Keratinocyte (primary cell): ENCODE results near the gene HIP1R. TPM values are rescaled to one million over a fixed set of nuclear protein-coding genes. Genes with fewer than 3 reads are reported as not detected.

ENCODE experiments used
- DNase-seq: peaks from one replicate; pipeline ENCODE4 v3.0.0-alpha.2; 2011; ENCODE audit warnings: low read depth, missing footprints, low spot score
- FAIRE-seq: peaks from 2 replicates; lab custom pipeline; 2011; peaks lifted over from hg19 to GRCh38; lab: Jason Lieb, UNC
- H2AFZ ChIP-seq: 2 replicates; pipeline ENCODE4 v1.6.0; 2012; ENCODE audit warnings: low read length, control low read depth, inconsistent platforms; ENCODE audit not compliant: control insufficient read depth
- H3K27ac ChIP-seq: 2 replicates; pipeline ENCODE4 v1.5.1; 2011; ENCODE audit warnings: low read length; ENCODE audit not compliant: control insufficient read depth, insufficient read depth
- H3K27me3 ChIP-seq: 3 replicates; pipeline ENCODE4 v1.6.0; 2011; ENCODE audit warnings: low read length; ENCODE audit not compliant: control insufficient read depth, insufficient read depth; ENCODE audit errors: extremely low read depth
- H3K36me3 ChIP-seq, 2 experiments: 2 replicates in 1 of 2; 3 replicates in 1 of 2; pipeline ENCODE4 v1.5.1; 2011; ENCODE audit warnings: low read length in 2 of 2, mild to moderate bottlenecking in 1 of 2; ENCODE audit not compliant: control insufficient read depth in 2 of 2, insufficient read depth in 2 of 2; ENCODE audit errors: extremely low read depth in 1 of 2
- H3K4me1 ChIP-seq: 3 replicates; pipeline ENCODE4 v1.5.1; 2011; ENCODE audit warnings: low read length; ENCODE audit not compliant: control insufficient read depth, insufficient read depth; ENCODE audit errors: extremely low read depth
- H3K4me2 ChIP-seq: 3 replicates; pipeline ENCODE4 v1.6.0; 2011; ENCODE audit warnings: low read depth, low read length; ENCODE audit not compliant: control insufficient read depth, insufficient read depth; ENCODE audit errors: extremely low read depth
- H3K4me3 ChIP-seq, 3 experiments: fragments of 200-600 bp in 1 of 3; sonication (generic) in 1 of 3; 2 replicates in 2 of 3; 3 replicates in 1 of 3; pipeline ENCODE4 v1.5.1; 2011 to 2016; ENCODE audit warnings: low read length in 3 of 3, mild to moderate bottlenecking in 3 of 3, control low read depth in 2 of 3, inconsistent platforms in 1 of 3, low read depth in 1 of 3, mixed read lengths in 1 of 3, mixed run types in 1 of 3, moderate library complexity in 1 of 3; ENCODE audit not compliant: control insufficient read depth in 2 of 3, insufficient read depth in 2 of 3; ENCODE audit errors: extremely low read depth in 1 of 3
- H3K79me2 ChIP-seq: 2 replicates; pipeline ENCODE4 v1.6.0; 2012; ENCODE audit warnings: low read length; ENCODE audit not compliant: control insufficient read depth, insufficient read depth
- H3K9ac ChIP-seq: 3 replicates; pipeline ENCODE4 v1.6.0; 2011; ENCODE audit warnings: low read length; ENCODE audit not compliant: control insufficient read depth, insufficient read depth; ENCODE audit errors: extremely low read depth
- H3K9me1 ChIP-seq: 3 replicates; pipeline ENCODE4 v1.6.0; 2011; ENCODE audit warnings: low read length; ENCODE audit not compliant: control insufficient read depth, insufficient read depth; ENCODE audit errors: extremely low read depth
- H3K9me3 ChIP-seq: 2 replicates; pipeline ENCODE4 v1.5.1; 2012; ENCODE audit warnings: low read depth, low read length; ENCODE audit not compliant: control insufficient read depth
- H4K20me1 ChIP-seq: 3 replicates; pipeline ENCODE4 v1.6.0; 2011; ENCODE audit warnings: low read length; ENCODE audit not compliant: control insufficient read depth, insufficient read depth; ENCODE audit errors: extremely low read depth
- CTCF ChIP-seq, 3 experiments: IDR thresholded peaks in 1 of 3; conservative IDR thresholded peaks in 1 of 3; optimal IDR thresholded peaks in 1 of 3; 2 replicates in 2 of 3; 3 replicates in 1 of 3; pipeline versions ENCODE3 to v1.5.1; 2011; ENCODE audit warnings: low read length in 3 of 3, mild to moderate bottlenecking in 3 of 3, moderate library complexity in 2 of 3, control low read depth in 1 of 3, inconsistent platforms in 1 of 3; ENCODE audit not compliant: insufficient read depth in 2 of 3; ENCODE audit errors: extremely low read depth in 1 of 3
- EZH2 ChIP-seq: IDR thresholded peaks from one replicate; pipeline ENCODE4 v1.6.1; 2012; ENCODE audit warnings: inconsistent platforms, mild to moderate bottlenecking, low read length, moderate library complexity
- dilution Hi-C: fragments of 300-500 bp; cut with MboI; formaldehyde crosslinking; loops from one replicate; pipeline ENCODE4 v1.7.0; 2020; ENCODE audit warnings: low sequenced_read_pairs; ENCODE audit not compliant: extremely low pct_ligation_motif_present
- polyA plus RNA-seq, 5 experiments: library from polyadenylated mRNA; depleted of rRNA in 3 of 5; stranded (reverse) in 3 of 5; stranded (forward) in 1 of 5; unstranded in 1 of 5; fragments of >200 nt; gene quantifications; 1 replicate in 1 of 5; 2 replicates in 3 of 5; 3 replicates in 1 of 5; pipeline versions ENCODE4 v1.2.1 to v1.2.3, GENCODE V29; 2011 to 2012; ENCODE audit warnings: missing spikeins in 2 of 5, low read depth in 1 of 5, low replicate concordance in 1 of 5

The HIP1R gene
- polyA plus RNA-seq, 1 donor (not counting 4 experiments of a cell fraction or from before 2014, with no cell fraction given) = 23.0 TPM

GRCh38 chr12:122867691-122868461 is 32.6 kb downstream of the HIP1R start:
- H3K9me3 ChIP-seq = no peaks in the 10 kb centered on the region
- H4K20me1 ChIP-seq = no peaks in the 10 kb centered on the region
- TF ChIP-seq EZH2 (no peak), CTCF (optimal IDR thresholded peaks at IDR 0.05 in 1 of 3, IDR thresholded peaks at IDR 0.05 in 1 of 3, conservative IDR thresholded peaks at IDR 0.05 in 1 of 3; ENCODE audit: extremely low read depth in 1 of 3, insufficient read depth in 2 of 3, low read length in 3 of 3) (peak in 2 of 3 experiments; percentile 57 to 70)
- FAIRE-seq (peak; percentile 92), DNase-seq (peak; percentile 96)
- dilution Hi-C loops = no loop called here
- H2AFZ ChIP-seq = no peak overlapping the region
- H3K79me2 ChIP-seq = peaks cover 64% of the 10 kb centered on the region
- H3K4me1 ChIP-seq = peaks cover 56% of the 10 kb centered on the region
- peak overlapping the region; percentile 79 for H3K27ac ChIP-seq
- no peaks in the 10 kb centered on the region for H3K27me3 ChIP-seq
- H3K9me1 ChIP-seq = no peaks in the 10 kb centered on the region
- H3K4me2 ChIP-seq = peak overlapping the region; percentile 47
- peak overlapping the region; percentile 69 for H3K9ac ChIP-seq
- H3K4me3 ChIP-seq = peak overlapping the region in 1 of 3 experiments; percentile 24
- peaks cover 23 to 49% of the 10 kb centered on the region in 2 experiments for H3K36me3 ChIP-seq

- dilution Hi-C loops = no loop called here
- H3K27ac ChIP-seq = peak overlapping the region; percentile 79
- peaks cover 2% of the 10 kb centered on the region for H4K20me1 ChIP-seq
These were observed 33.4 kb downstream of the HIP1R start for GRCh38 chr12:122868471-122869177.

More at GRCh38 chr12:122868471-122869177, 33.4 kb downstream of the HIP1R start:
- Histone ChIP-seq H3K9me1 (no peaks in the 10 kb centered on the region), H3K9me3 (no peaks in the 10 kb centered on the region), H3K36me3 (peaks cover 22 to 53% of the 10 kb centered on the region in 2 experiments), H3K4me3 (peak overlapping the region in 1 of 3 experiments; percentile 24), H2AFZ (no peak overlapping the region), H3K79me2 (peaks cover 72% of the 10 kb centered on the region), H3K4me2 (peak overlapping the region; percentile 47), H3K9ac (peak overlapping the region; percentile 69), H3K27me3 (no peaks in the 10 kb centered on the region), H3K4me1 (peaks cover 56% of the 10 kb centered on the region)
- no peak for TF ChIP-seq CTCF (optimal IDR thresholded peaks at IDR 0.05 in 1 of 3, IDR thresholded peaks at IDR 0.05 in 1 of 3, conservative IDR thresholded peaks at IDR 0.05 in 1 of 3; ENCODE audit: extremely low read depth in 1 of 3, insufficient read depth in 2 of 3, low read length in 3 of 3)
- TF ChIP-seq EZH2 = no peak
- FAIRE-seq (no peak), DNase-seq (no peak)
